Liver (tissue), 3 donors: ENCODE data around the gene MXRA8.

Source experiments
- GABPA ChIP-seq, 2 donors: IDR thresholded peaks in 1 of 2; conservative IDR thresholded peaks in 1 of 2; 2 replicates each; pipeline ENCODE4 v1.6.1; 2016; ENCODE audit warnings: antibody characterized with exemption in 2 of 2, mild to moderate bottlenecking in 1 of 2, moderate library complexity in 1 of 2
- HNF4G ChIP-seq: IDR thresholded peaks from 2 replicates; pipeline ENCODE4 v1.6.1; 2016; ENCODE audit warnings: antibody characterized with exemption
- JUND ChIP-seq, 2 donors: IDR thresholded peaks; 2 replicates each; pipeline ENCODE4 v1.6.1; 2016; ENCODE audit warnings: antibody characterized with exemption in 2 of 2
- RAD21 ChIP-seq, 2 donors: IDR thresholded peaks; 2 replicates each; pipeline ENCODE4 v1.6.1; 2016; ENCODE audit warnings: antibody characterized with exemption in 2 of 2, mild to moderate bottlenecking in 2 of 2
- RXRA ChIP-seq, 2 donors: IDR thresholded peaks; 2 replicates each; pipeline ENCODE4 v1.6.1; 2017 to 2018; ENCODE audit warnings: antibody characterized with exemption in 2 of 2, mild to moderate bottlenecking in 1 of 2
- SP1 ChIP-seq: IDR thresholded peaks from 2 replicates; pipeline ENCODE4 v1.6.1; 2018; ENCODE audit warnings: antibody characterized with exemption, mild to moderate bottlenecking
- TAF1 ChIP-seq: conservative IDR thresholded peaks from 2 replicates; pipeline ENCODE4 v1.6.1; 2016; ENCODE audit warnings: antibody characterized with exemption, mild to moderate bottlenecking
- YY1 ChIP-seq: IDR thresholded peaks from 2 replicates; pipeline ENCODE4 v1.6.1; 2016; ENCODE audit warnings: antibody characterized with exemption, mild to moderate bottlenecking
- ZBTB33 ChIP-seq: IDR thresholded peaks from 2 replicates; pipeline ENCODE4 v1.6.1; 2016; ENCODE audit warnings: antibody characterized with exemption
- TF ChIP-seq, protein P1 (sequence below): fragments of 150-350 bp; IDR thresholded peaks from 2 replicates; pipeline ENCODE4 v1.5.1; 2017; ENCODE audit warnings: improper control_type of control experiment, low read depth, low read length; ENCODE audit not compliant: missing input control
- TF ChIP-seq, protein P2 (sequence below): IDR thresholded peaks from 2 replicates; pipeline ENCODE4 v1.6.1; 2016; ENCODE audit warnings: antibody characterized with exemption
- TF ChIP-seq, protein P3 (sequence below): IDR thresholded peaks from 2 replicates; pipeline ENCODE4 v1.6.1; 2016; ENCODE audit warnings: antibody characterized with exemption
- TF ChIP-seq, protein P4 (sequence below): IDR thresholded peaks from 2 replicates; pipeline ENCODE4 v1.6.1; 2016; ENCODE audit warnings: antibody characterized with exemption, mild to moderate bottlenecking
- donor health status: healthy.
- donor health status: healthy.

DNA sequence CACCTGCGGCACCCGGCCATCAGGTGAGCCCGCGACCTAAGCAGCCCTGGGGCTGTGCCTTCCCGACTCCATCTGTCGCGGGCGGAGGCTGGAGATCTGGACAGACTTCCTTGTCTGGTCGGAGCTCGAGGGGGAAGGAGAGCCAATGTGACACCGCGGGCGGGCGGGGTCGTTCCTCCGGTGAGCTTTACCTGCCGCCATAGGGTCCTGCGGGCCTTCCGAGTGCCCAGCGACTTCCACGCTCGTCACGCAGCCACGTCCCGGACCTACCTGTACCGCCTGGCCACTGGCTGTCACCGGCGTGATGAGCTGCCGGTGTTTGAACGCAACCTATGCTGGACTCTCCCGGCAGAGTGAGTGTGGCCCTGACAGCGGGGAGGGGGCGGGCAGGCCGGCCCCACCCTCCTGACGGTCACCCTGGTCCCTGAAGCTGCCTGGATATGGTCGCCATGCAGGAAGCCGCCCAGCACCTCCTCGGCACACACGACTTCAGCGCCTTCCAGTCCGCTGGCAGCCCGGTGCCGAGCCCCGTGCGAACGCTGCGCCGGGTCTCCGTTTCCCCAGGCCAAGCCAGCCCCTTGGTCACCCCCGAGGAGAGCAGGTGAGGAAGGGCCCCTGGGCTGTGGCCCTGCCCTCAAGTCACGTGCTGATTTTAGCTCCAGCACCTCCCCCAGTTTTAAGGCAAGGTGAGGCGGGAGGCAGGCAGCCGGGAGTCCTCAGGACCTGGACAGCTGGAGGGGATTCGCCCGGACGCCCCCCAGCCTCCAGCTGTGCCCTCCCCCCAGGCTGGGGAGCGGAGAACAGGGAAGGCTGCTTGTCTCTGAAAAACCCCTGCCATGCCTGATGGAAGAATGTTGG is 48.9 kb downstream of the MXRA8 start:
- TF ChIP-seq, protein P1, sequence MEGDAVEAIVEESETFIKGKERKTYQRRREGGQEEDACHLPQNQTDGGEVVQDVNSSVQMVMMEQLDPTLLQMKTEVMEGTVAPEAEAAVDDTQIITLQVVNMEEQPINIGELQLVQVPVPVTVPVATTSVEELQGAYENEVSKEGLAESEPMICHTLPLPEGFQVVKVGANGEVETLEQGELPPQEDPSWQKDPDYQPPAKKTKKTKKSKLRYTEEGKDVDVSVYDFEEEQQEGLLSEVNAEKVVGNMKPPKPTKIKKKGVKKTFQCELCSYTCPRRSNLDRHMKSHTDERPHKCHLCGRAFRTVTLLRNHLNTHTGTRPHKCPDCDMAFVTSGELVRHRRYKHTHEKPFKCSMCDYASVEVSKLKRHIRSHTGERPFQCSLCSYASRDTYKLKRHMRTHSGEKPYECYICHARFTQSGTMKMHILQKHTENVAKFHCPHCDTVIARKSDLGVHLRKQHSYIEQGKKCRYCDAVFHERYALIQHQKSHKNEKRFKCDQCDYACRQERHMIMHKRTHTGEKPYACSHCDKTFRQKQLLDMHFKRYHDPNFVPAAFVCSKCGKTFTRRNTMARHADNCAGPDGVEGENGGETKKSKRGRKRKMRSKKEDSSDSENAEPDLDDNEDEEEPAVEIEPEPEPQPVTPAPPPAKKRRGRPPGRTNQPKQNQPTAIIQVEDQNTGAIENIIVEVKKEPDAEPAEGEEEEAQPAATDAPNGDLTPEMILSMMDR: no peak
- TF ChIP-seq GABPA (IDR thresholded peaks at IDR 0.05 in 1 of 2, conservative IDR thresholded peaks at IDR 0.05 in 1 of 2) (no peak), ZBTB33 (no peak), RXRA (IDR thresholded peaks at IDR 0.05) (no peak), SP1 (no peak), JUND (IDR thresholded peaks at IDR 0.05) (no peak), HNF4G (no peak), TAF1 (no peak), RAD21 (IDR thresholded peaks at IDR 0.05) (no peak), YY1 (no peak)
- TF ChIP-seq, protein P2, sequence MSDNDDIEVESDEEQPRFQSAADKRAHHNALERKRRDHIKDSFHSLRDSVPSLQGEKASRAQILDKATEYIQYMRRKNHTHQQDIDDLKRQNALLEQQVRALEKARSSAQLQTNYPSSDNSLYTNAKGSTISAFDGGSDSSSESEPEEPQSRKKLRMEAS: no peak
- TF ChIP-seq, protein P3, sequence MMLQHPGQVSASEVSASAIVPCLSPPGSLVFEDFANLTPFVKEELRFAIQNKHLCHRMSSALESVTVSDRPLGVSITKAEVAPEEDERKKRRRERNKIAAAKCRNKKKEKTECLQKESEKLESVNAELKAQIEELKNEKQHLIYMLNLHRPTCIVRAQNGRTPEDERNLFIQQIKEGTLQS: no peak
- TF ChIP-seq, protein P4, sequence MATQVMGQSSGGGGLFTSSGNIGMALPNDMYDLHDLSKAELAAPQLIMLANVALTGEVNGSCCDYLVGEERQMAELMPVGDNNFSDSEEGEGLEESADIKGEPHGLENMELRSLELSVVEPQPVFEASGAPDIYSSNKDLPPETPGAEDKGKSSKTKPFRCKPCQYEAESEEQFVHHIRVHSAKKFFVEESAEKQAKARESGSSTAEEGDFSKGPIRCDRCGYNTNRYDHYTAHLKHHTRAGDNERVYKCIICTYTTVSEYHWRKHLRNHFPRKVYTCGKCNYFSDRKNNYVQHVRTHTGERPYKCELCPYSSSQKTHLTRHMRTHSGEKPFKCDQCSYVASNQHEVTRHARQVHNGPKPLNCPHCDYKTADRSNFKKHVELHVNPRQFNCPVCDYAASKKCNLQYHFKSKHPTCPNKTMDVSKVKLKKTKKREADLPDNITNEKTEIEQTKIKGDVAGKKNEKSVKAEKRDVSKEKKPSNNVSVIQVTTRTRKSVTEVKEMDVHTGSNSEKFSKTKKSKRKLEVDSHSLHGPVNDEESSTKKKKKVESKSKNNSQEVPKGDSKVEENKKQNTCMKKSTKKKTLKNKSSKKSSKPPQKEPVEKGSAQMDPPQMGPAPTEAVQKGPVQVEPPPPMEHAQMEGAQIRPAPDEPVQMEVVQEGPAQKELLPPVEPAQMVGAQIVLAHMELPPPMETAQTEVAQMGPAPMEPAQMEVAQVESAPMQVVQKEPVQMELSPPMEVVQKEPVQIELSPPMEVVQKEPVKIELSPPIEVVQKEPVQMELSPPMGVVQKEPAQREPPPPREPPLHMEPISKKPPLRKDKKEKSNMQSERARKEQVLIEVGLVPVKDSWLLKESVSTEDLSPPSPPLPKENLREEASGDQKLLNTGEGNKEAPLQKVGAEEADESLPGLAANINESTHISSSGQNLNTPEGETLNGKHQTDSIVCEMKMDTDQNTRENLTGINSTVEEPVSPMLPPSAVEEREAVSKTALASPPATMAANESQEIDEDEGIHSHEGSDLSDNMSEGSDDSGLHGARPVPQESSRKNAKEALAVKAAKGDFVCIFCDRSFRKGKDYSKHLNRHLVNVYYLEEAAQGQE: no peak
